Immature natural killer cell (primary cell): ENCODE measurements around the gene ADGRF1. TPM values are rescaled to one million over a fixed set of nuclear protein-coding genes. Genes with fewer than 3 reads are reported as not detected.
"Not testable (repeated sequence)": the region's sequence is repeated elsewhere in the genome, so short reads cannot be mapped to it uniquely, and the experiment has no call there.

Experiments used
- DNase-seq, 3 donors: peaks; one replicate each; pipeline ENCODE4 v3.0.0; 2022; ENCODE audit warnings: mixed read lengths in 1 of 3
- H3K27ac Mint-ChIP-seq, 6 donors: one replicate each; pipeline ENCODE4 v1.8.0; 2020; ENCODE audit warnings: mixed read lengths in 6 of 6, mild to moderate bottlenecking in 5 of 6, inconsistent platforms in 4 of 6, moderate library complexity in 3 of 6
- H3K27me3 Mint-ChIP-seq, 3 donors: one replicate each; pipeline ENCODE4 v1.8.0; 2020 to 2021; ENCODE audit warnings: low read depth in 3 of 3, mild to moderate bottlenecking in 3 of 3, mixed read lengths in 3 of 3, moderate library complexity in 3 of 3, inconsistent platforms in 1 of 3
- H3K36me3 Mint-ChIP-seq, 3 donors: one replicate each; pipeline ENCODE4 v1.8.0; 2020; ENCODE audit warnings: mixed read lengths in 3 of 3, inconsistent platforms in 2 of 3, mild to moderate bottlenecking in 2 of 3
- H3K4me1 Mint-ChIP-seq, 2 donors: one replicate each; pipeline ENCODE4 v1.8.0; 2020; ENCODE audit warnings: inconsistent platforms in 2 of 2, mild to moderate bottlenecking in 2 of 2, mixed read lengths in 2 of 2, moderate library complexity in 1 of 2
- H3K4me3 Mint-ChIP-seq, 5 donors: one replicate each; pipeline ENCODE4 v1.8.0; 2020; ENCODE audit warnings: mild to moderate bottlenecking in 5 of 5, mixed read lengths in 5 of 5, inconsistent platforms in 3 of 5, moderate library complexity in 3 of 5
- H3K9me3 Mint-ChIP-seq, 6 donors: one replicate each; pipeline ENCODE4 v1.8.0; 2020; ENCODE audit warnings: mild to moderate bottlenecking in 6 of 6, mixed read lengths in 6 of 6, inconsistent platforms in 4 of 6, moderate library complexity in 3 of 6
- polyA plus RNA-seq, 3 donors: library from polyadenylated mRNA; unstranded; fragments of 300-500 nt; fragmentation: Illumina TruSeq; gene quantifications; one replicate each; pipeline ENCODE4 v1.2.3, GENCODE V29; 2021

Gene ADGRF1
- polyA plus RNA-seq, result not detected

- Mint-ChIP-seq H3K27ac (no peak within 1 kb of the TSS), H3K4me1 (no peaks in the 10 kb centered on the region), H3K27me3 (peaks cover 3 to 7% (median 6%) of the 10 kb centered on the region in 3 donors), H3K4me3 (no peak within 1 kb of the TSS), H3K36me3 (no peaks in the 10 kb centered on the region), H3K9me3 (no peaks in the 10 kb centered on the region)
- no peak for DNase-seq
Observed at GRCh38 chr6:47042275-47042791, at the start of gene ADGRF1. Gene ADGRF1 (minus strand): TSS chr6:47042332. CDS start chr6:47029061, 13,271 bp downstream.

DNA sequence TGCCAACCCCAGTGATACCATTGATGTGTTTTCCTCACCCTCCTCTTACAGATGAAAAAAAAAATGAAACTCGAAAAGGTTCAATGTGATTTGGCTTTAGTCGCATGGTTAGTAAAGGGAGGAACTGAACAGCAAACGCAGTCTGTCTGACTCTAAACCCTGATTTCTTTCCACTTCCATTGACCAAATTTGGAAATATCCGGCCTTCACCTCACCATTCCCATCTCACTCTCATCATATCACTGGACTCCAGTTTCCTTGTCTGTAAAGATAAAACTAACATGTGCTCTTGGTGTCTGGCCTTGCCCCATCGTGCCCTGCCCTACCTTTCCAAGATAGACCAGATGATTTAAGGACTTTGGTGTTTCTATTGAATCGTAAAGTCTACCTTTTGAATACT, 48.7 kb upstream of the ADGRF1 start:
- peaks cover 0 to 1% (median 0%) of the 10 kb centered on the region in 6 donors for H3K9me3 Mint-ChIP-seq
- no peak overlapping the region for H3K27ac Mint-ChIP-seq
- H3K27me3 Mint-ChIP-seq, result peaks cover 2% of the 10 kb centered on the region in 3 donors
- DNase-seq, result no peak
- no peak overlapping the region for H3K4me3 Mint-ChIP-seq
- H3K4me1 Mint-ChIP-seq, result no peaks in the 10 kb centered on the region
- no peaks in the 10 kb centered on the region for H3K36me3 Mint-ChIP-seq

- H3K27ac Mint-ChIP-seq, H3K27me3 Mint-ChIP-seq, H3K36me3 Mint-ChIP-seq, H3K4me1 Mint-ChIP-seq, H3K4me3 Mint-ChIP-seq, DNase-seq, H3K9me3 Mint-ChIP-seq: not testable (repeated sequence)
Observed at GRCh38 chr6:47089473-47089872, 47.3 kb upstream of the ADGRF1 start.

- DNase-seq, result no peak
- H3K4me3 Mint-ChIP-seq, result no peak overlapping the region
- H3K9me3 Mint-ChIP-seq, result peaks cover 0 to 6% (median 0%) of the 10 kb centered on the region in 6 donors
- no peaks in the 10 kb centered on the region for H3K36me3 Mint-ChIP-seq
- H3K4me1 Mint-ChIP-seq, result no peaks in the 10 kb centered on the region
- H3K27me3 Mint-ChIP-seq, result peaks cover 0 to 2% (median 0%) of the 10 kb centered on the region in 3 donors
- no peak overlapping the region for H3K27ac Mint-ChIP-seq
Observed at GRCh38 chr6:47086051-47086770, 44.1 kb upstream of the ADGRF1 start.

- Mint-ChIP-seq H3K36me3 (no peaks in the 10 kb centered on the region), H3K4me3 (no peak overlapping the region), H3K27me3 (peaks cover 0 to 2% (median 0%) of the 10 kb centered on the region in 3 donors), H3K9me3 (peaks cover 0 to 6% (median 0%) of the 10 kb centered on the region in 6 donors), H3K4me1 (no peaks in the 10 kb centered on the region), H3K27ac (no peak overlapping the region)
- no peak for DNase-seq
Observed at GRCh38 chr6:47084610-47085009, 42.5 kb upstream of the ADGRF1 start.

DNA sequence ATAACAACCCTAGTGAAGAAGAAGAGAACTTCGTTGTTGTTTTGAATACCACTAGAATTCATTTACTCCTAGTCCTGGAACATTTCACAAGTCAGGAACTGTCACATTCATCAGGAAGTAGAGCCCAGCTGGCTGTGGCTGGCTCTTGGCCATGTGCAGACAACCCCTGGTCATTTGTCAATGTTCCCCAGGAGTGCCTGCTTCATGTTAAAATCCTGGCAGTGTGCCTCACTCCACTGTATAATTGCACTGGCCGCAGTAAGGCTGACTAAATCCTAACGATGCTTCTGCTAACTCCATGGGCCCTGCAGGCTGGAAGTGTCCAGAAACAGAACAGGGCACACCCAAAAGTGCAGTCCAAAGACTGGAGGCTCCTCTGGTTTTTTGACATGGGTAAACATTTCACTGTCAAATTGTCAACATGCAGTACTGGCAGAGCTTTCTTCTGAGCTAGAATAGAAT, 41.5 kb upstream of the ADGRF1 start:
- no peak for DNase-seq
- Mint-ChIP-seq H3K9me3 (peaks cover 0 to 6% (median 0%) of the 10 kb centered on the region in 6 donors), H3K4me3 (no peak overlapping the region), H3K4me1 (no peaks in the 10 kb centered on the region), H3K36me3 (no peaks in the 10 kb centered on the region), H3K27me3 (peaks cover 0 to 2% (median 0%) of the 10 kb centered on the region in 3 donors), H3K27ac (no peak overlapping the region)

- H3K4me3 Mint-ChIP-seq, result no peak overlapping the region
- H3K4me1 Mint-ChIP-seq, result no peaks in the 10 kb centered on the region
- no peaks in the 10 kb centered on the region for H3K36me3 Mint-ChIP-seq
- no peak for DNase-seq
- peaks cover 0 to 3% (median 0%) of the 10 kb centered on the region in 6 donors for H3K9me3 Mint-ChIP-seq
- no peaks in the 10 kb centered on the region for H3K27me3 Mint-ChIP-seq
- H3K27ac Mint-ChIP-seq, result no peak overlapping the region
Observed at GRCh38 chr6:47080083-47080596, 38.0 kb upstream of the ADGRF1 start.

DNA sequence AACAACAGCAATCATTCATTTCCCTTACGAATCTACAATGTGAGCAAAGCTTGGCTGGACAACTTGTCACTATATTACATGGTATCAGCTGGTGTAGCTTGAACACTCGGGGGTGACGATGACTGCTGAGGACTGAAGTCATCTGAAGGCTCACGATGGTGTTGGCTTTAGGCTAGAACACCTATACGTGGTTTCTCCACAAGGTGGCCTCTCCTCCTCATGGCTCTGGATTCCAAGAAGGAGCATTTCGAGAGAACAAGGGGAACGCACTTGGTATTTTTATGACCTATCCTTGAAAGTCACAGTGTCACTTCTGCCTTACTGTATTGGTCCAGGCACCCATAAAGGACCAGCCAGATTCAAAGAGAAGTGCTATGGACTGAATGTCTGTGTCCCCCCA, 37.5 kb upstream of the ADGRF1 start:
- Mint-ChIP-seq H3K4me3 (no peak overlapping the region), H3K36me3 (no peaks in the 10 kb centered on the region), H3K27me3 (no peaks in the 10 kb centered on the region), H3K27ac (no peak overlapping the region), H3K9me3 (no peaks in the 10 kb centered on the region), H3K4me1 (no peaks in the 10 kb centered on the region)
- no peak for DNase-seq

DNA sequence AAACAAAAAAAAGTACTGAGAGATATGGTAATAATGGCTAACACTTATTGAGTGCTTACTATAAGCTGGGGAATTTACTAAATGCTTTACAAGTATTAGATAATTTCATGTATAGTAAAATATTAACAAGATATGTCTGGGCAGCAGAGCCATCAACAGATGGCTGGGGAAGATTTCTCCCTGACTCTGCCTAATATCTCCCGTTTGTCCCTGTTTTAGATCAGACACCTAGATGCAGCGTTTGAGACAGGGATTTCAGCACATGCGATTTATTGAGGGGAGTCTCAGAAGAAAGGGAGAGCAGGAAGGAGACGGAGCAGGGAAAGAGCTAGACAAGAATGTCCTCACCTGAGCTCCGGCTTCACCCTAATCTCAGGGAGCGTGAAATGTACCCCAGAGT, 36.9 kb upstream of the ADGRF1 start:
- no peak overlapping the region for H3K27ac Mint-ChIP-seq
- no peaks in the 10 kb centered on the region for H3K9me3 Mint-ChIP-seq
- no peaks in the 10 kb centered on the region for H3K27me3 Mint-ChIP-seq
- H3K36me3 Mint-ChIP-seq, result no peaks in the 10 kb centered on the region
- no peak for DNase-seq
- H3K4me1 Mint-ChIP-seq, result no peaks in the 10 kb centered on the region
- H3K4me3 Mint-ChIP-seq, result no peak overlapping the region

GRCh38 chr6:47076422-47077344, 34.6 kb upstream of the ADGRF1 start:
- Mint-ChIP-seq H3K4me1 (no peaks in the 10 kb centered on the region), H3K27ac (no peak overlapping the region), H3K36me3 (no peaks in the 10 kb centered on the region), H3K27me3 (no peaks in the 10 kb centered on the region), H3K9me3 (no peaks in the 10 kb centered on the region), H3K4me3 (no peak overlapping the region)
- no peak for DNase-seq

- H3K27me3 Mint-ChIP-seq, result no peaks in the 10 kb centered on the region
- no peaks in the 10 kb centered on the region for H3K4me1 Mint-ChIP-seq
- no peaks in the 10 kb centered on the region for H3K9me3 Mint-ChIP-seq
- no peaks in the 10 kb centered on the region for H3K36me3 Mint-ChIP-seq
- no peak overlapping the region for H3K27ac Mint-ChIP-seq
- H3K4me3 Mint-ChIP-seq, result no peak overlapping the region
- DNase-seq, result no peak
Observed at GRCh38 chr6:47075741-47076421, 33.7 kb upstream of the ADGRF1 start.

DNA sequence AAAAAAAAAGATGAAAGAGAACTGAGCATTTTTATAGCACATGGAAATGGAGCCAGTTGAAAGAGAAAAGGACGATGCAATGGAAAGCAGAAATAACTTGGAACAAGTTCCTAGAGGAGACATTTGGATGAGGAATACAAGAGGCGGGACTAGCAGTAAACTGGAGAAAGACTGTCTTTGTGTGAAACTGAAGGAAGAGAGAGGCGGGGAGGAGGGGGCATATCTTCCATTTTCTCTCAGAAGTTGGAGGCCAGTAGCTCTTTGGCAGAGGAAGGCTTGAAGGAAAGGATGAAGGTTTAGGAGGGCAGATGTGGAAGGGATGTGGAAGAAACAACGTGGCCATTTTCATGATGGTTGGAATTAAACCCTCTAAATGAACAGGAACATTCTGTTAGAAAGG, 33.0 kb upstream of the ADGRF1 start:
- H3K36me3 Mint-ChIP-seq, result no peaks in the 10 kb centered on the region
- DNase-seq, result no peak
- H3K4me1 Mint-ChIP-seq, result no peaks in the 10 kb centered on the region
- H3K9me3 Mint-ChIP-seq, result no peaks in the 10 kb centered on the region
- H3K4me3 Mint-ChIP-seq, result no peak overlapping the region
- H3K27me3 Mint-ChIP-seq, result no peaks in the 10 kb centered on the region
- H3K27ac Mint-ChIP-seq, result no peak overlapping the region
